Osteoblast (primary cell): ENCODE results near the gene NGEF. TPM values are rescaled to one million over a fixed set of nuclear protein-coding genes. Genes with fewer than 3 reads are reported as not detected.
A peak's percentile ranks its signal among the peaks of the same experiment; 100 is the strongest.

Experiments
- DNase-seq: peaks from one replicate; pipeline ENCODE4 v3.0.0; 2011; ENCODE audit warnings: low spot score, mixed read lengths; ENCODE audit not compliant: insufficient read length; ENCODE audit errors: missing footprints
- H2AFZ ChIP-seq: 2 replicates; pipeline ENCODE4 v1.6.0; 2011; ENCODE audit warnings: mild to moderate bottlenecking, low read length
- H3K27ac ChIP-seq: 2 replicates; pipeline ENCODE4 v1.5.1; 2011; ENCODE audit warnings: mild to moderate bottlenecking, low read depth, low read length, moderate library complexity
- H3K27me3 ChIP-seq: 2 replicates; pipeline ENCODE4 v1.6.0; 2012; ENCODE audit warnings: mild to moderate bottlenecking, control low read depth, inconsistent platforms, low read length, moderate library complexity; ENCODE audit not compliant: insufficient read depth
- H3K36me3 ChIP-seq: 2 replicates; pipeline ENCODE4 v1.5.1; 2011; ENCODE audit warnings: mild to moderate bottlenecking, low read length, control low read depth, moderate library complexity; ENCODE audit not compliant: insufficient read depth
- H3K4me1 ChIP-seq: 2 replicates; pipeline ENCODE4 v1.5.1; 2011; ENCODE audit warnings: mild to moderate bottlenecking, low read length, control low read depth, moderate library complexity; ENCODE audit not compliant: insufficient read depth
- H3K4me2 ChIP-seq: 2 replicates; pipeline ENCODE4 v1.6.0; 2011; ENCODE audit warnings: mild to moderate bottlenecking, low read length; ENCODE audit not compliant: insufficient read depth
- H3K4me3 ChIP-seq: fragments of 200-600 bp; sonication (generic); 3 replicates; pipeline ENCODE4 v1.5.1; 2012; ENCODE audit warnings: mild to moderate bottlenecking, low read length, inconsistent platforms; ENCODE audit not compliant: insufficient read depth
- H3K79me2 ChIP-seq: 2 replicates; pipeline ENCODE4 v1.6.0; 2012; ENCODE audit warnings: mild to moderate bottlenecking, low read length, control low read depth, inconsistent platforms; ENCODE audit not compliant: insufficient read depth
- H3K9me3 ChIP-seq: 2 replicates; pipeline ENCODE4 v1.5.1; 2011; ENCODE audit warnings: low read depth, low read length, control low read depth
- H4K20me1 ChIP-seq: 2 replicates; pipeline ENCODE4 v1.6.0; 2012; ENCODE audit warnings: mild to moderate bottlenecking, low read length, control low read depth; ENCODE audit not compliant: insufficient read depth
- total RNA-seq: library from RNA; depleted of rRNA; stranded (reverse); fragments of >200 nt; gene quantifications from 2 replicates; pipeline ENCODE4 v1.2.3, GENCODE V29; 2012
- TF ChIP-seq, protein P1 (sequence below): IDR thresholded peaks from 2 replicates; pipeline ENCODE4 v1.5.1; 2011; ENCODE audit warnings: mild to moderate bottlenecking, low read depth, low read length, moderate library complexity; ENCODE audit errors: extremely low read depth

NGEF gene
- total RNA-seq, 1 donor: not detected

GRCh38 chr2:232891621-232892071 is 121.4 kb downstream of the NGEF start:
- peaks cover 15% of the 10 kb centered on the region for H3K4me1 ChIP-seq
- peak overlapping the region; percentile 41 for H3K27ac ChIP-seq
- no peak overlapping the region for H2AFZ ChIP-seq
- TF ChIP-seq, protein P1, sequence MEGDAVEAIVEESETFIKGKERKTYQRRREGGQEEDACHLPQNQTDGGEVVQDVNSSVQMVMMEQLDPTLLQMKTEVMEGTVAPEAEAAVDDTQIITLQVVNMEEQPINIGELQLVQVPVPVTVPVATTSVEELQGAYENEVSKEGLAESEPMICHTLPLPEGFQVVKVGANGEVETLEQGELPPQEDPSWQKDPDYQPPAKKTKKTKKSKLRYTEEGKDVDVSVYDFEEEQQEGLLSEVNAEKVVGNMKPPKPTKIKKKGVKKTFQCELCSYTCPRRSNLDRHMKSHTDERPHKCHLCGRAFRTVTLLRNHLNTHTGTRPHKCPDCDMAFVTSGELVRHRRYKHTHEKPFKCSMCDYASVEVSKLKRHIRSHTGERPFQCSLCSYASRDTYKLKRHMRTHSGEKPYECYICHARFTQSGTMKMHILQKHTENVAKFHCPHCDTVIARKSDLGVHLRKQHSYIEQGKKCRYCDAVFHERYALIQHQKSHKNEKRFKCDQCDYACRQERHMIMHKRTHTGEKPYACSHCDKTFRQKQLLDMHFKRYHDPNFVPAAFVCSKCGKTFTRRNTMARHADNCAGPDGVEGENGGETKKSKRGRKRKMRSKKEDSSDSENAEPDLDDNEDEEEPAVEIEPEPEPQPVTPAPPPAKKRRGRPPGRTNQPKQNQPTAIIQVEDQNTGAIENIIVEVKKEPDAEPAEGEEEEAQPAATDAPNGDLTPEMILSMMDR: no peak
- peak overlapping the region; percentile 77 for H3K4me2 ChIP-seq
- no peaks in the 10 kb centered on the region for H3K9me3 ChIP-seq
- H3K27me3 ChIP-seq: no peaks in the 10 kb centered on the region
- H4K20me1 ChIP-seq: no peaks in the 10 kb centered on the region
- H3K79me2 ChIP-seq: no peaks in the 10 kb centered on the region
- peak; percentile 99 for DNase-seq
- H3K4me3 ChIP-seq: peak overlapping the region; percentile 48
- H3K36me3 ChIP-seq: no peaks in the 10 kb centered on the region

DNA sequence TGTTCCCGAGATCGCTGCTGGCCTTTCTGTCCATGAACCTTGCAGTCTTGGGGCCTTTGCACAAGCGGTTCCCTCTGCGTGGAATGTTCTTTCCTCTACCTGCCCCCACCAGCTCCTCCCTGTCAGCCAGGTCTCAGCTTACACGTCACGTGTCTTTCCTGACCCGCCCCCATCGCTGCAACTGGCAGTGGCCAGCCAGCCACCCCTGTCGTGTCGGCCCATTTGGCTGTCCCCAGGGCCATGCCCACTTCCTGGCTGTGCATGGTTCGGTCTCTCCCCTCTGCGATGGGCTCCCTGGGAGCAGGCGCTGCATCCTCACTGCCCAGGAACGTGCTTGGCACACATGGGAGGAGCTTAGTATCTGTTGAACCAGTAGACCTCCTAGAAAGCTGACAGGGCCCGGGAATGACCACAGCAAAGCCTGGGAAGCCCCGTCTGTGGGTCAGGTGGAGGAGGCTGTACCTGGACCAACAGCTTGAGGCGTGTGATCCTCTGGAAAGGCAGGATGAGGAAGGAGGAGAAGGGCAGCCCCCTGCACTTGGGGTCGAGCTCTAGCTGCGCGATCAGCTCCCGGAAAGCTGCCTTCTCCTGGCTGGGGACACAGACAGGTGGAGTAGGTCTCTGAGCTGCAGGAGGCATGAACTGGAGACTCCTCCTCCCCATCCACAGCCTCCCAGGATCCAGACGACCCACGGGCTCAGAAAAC is 122.0 kb downstream of the NGEF start:
- peaks cover 15% of the 10 kb centered on the region for H3K4me1 ChIP-seq

GRCh38 chr2:232890536-232890895 is 122.5 kb downstream of the NGEF start:
- Histone ChIP-seq H2AFZ (no peak overlapping the region), H3K36me3 (no peaks in the 10 kb centered on the region)

More for the DNA sequence above, 122.0 kb downstream of the NGEF start:
- Histone ChIP-seq H3K27ac (peak overlapping the region; percentile 41), H3K79me2 (no peaks in the 10 kb centered on the region), H3K27me3 (no peaks in the 10 kb centered on the region), H4K20me1 (no peaks in the 10 kb centered on the region), H3K4me2 (peak overlapping the region; percentile 77), H3K36me3 (no peaks in the 10 kb centered on the region), H3K4me3 (peak overlapping the region; percentile 48), H2AFZ (peak overlapping the region; percentile 17), H3K9me3 (no peaks in the 10 kb centered on the region)
- TF ChIP-seq, protein P1: no peak
- peak; percentile 90 for DNase-seq

DNA sequence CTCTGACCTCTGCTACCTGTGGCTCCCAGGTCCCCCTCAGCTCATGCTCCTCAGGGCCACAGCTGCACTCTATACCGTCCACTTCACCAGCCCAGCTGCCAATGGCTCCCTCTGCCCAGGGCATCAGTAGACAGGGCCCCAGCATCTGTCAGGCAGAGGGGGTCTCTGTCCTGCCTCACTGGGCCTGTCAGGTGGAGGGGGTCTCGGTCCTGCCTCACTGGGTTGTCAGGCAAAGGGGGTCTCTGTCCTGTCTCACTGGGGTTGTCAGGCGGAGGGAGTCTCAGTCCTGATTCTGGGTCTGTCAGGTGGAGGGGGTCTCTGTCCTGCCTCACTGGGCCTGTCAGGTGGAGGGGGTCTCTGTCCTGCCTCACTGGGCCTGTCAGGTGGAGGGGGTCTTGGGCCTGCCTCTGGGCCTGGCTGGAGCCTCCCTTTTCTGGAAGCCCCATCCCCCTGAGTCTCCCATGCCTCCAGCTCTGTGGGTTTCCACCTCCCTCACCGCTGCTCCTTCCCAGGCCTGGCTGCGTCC is 123.1 kb downstream of the NGEF start:
- no peak overlapping the region for H3K27ac ChIP-seq
- H3K4me1 ChIP-seq: peaks cover 15% of the 10 kb centered on the region
- TF ChIP-seq, protein P1: no peak
- H3K4me2 ChIP-seq: no peak overlapping the region
- no peaks in the 10 kb centered on the region for H3K27me3 ChIP-seq
- no peaks in the 10 kb centered on the region for H3K79me2 ChIP-seq
- no peak overlapping the region for H2AFZ ChIP-seq
- no peaks in the 10 kb centered on the region for H3K36me3 ChIP-seq
- H3K9me3 ChIP-seq: no peaks in the 10 kb centered on the region
- peak; percentile 9 for DNase-seq
- H3K4me3 ChIP-seq: no peak overlapping the region
- no peaks in the 10 kb centered on the region for H4K20me1 ChIP-seq

More at GRCh38 chr2:232890536-232890895, 122.5 kb downstream of the NGEF start:
- H3K4me2 ChIP-seq: peak overlapping the region; percentile 77
- H3K9me3 ChIP-seq: no peaks in the 10 kb centered on the region
- H3K4me3 ChIP-seq: no peak overlapping the region
- H3K79me2 ChIP-seq: no peaks in the 10 kb centered on the region
- H3K4me1 ChIP-seq: peaks cover 15% of the 10 kb centered on the region
- TF ChIP-seq, protein P1: no peak
- H3K27me3 ChIP-seq: no peaks in the 10 kb centered on the region
- no peaks in the 10 kb centered on the region for H4K20me1 ChIP-seq
- DNase-seq: no peak
- no peak overlapping the region for H3K27ac ChIP-seq
